Spinal cord (tissue), 10 donors: ENCODE data around the gene TMEM40. TPM values are rescaled to one million over a fixed set of nuclear protein-coding genes. Genes with fewer than 3 reads are reported as not detected.
A peak's percentile ranks its signal among the peaks of the same experiment; 100 is the strongest.

Experiments
- DNase-seq, 6 donors: peaks; one replicate each; pipeline versions ENCODE4 v3.0.0 to v3.0.0-alpha.2; 2013 to 2015; ENCODE audit warnings: low spot score in 6 of 6, low read depth in 4 of 6
- H3K27ac ChIP-seq: one replicate; pipeline ENCODE4 v1.5.1; 2013; ENCODE audit warnings: low read depth, low read length, control low read depth
- H3K27me3 ChIP-seq: one replicate; pipeline ENCODE4 v1.6.1; 2013; ENCODE audit warnings: low read length; ENCODE audit not compliant: control insufficient read depth, insufficient read depth
- H3K36me3 ChIP-seq: one replicate; pipeline ENCODE4 v1.6.1; 2013; ENCODE audit warnings: low read length; ENCODE audit not compliant: control insufficient read depth, insufficient read depth
- H3K4me1 ChIP-seq: one replicate; pipeline ENCODE4 v1.6.1; 2013; ENCODE audit warnings: low read length; ENCODE audit not compliant: control insufficient read depth, insufficient read depth
- H3K4me3 ChIP-seq: one replicate; pipeline ENCODE4 v1.5.1; 2013; ENCODE audit warnings: low read depth, low read length, control low read depth
- H3K9me3 ChIP-seq: one replicate; pipeline ENCODE4 v1.6.1; 2013; ENCODE audit warnings: low read length; ENCODE audit not compliant: control insufficient read depth, insufficient read depth
- WGBS: methylation state at CpG from one replicate; pipeline ENCODE4 v1.1.5; 2013; ENCODE audit warnings: missing lambda C conversion rate; ENCODE audit not compliant: insufficient coverage; 5-methylcytosine and 5-hydroxymethylcytosine counted together
- polyA plus RNA-seq, 2 donors: library from polyadenylated mRNA; unstranded; fragments of 120-200 nt; gene quantifications; one replicate each; pipeline ENCODE4 v1.2.1, GENCODE V29; 2013; ENCODE audit not compliant: insufficient read length in 2 of 2
- total RNA-seq, 2 donors: library from RNA; depleted of rRNA in 1 of 2; stranded (reverse); fragments of 120-200 nt in 1 of 2; fragments of >200 nt in 1 of 2; gene quantifications; one replicate each; pipeline versions ENCODE4 v1.2.3 to v1.2.4, GENCODE V29; 2013 to 2014
- donor health status: healthy.

The TMEM40 gene
- total and polyA plus RNA-seq, 4 donors, result 0.20 to 0.50 (median 0.44) TPM; not detected in 1

DNA sequence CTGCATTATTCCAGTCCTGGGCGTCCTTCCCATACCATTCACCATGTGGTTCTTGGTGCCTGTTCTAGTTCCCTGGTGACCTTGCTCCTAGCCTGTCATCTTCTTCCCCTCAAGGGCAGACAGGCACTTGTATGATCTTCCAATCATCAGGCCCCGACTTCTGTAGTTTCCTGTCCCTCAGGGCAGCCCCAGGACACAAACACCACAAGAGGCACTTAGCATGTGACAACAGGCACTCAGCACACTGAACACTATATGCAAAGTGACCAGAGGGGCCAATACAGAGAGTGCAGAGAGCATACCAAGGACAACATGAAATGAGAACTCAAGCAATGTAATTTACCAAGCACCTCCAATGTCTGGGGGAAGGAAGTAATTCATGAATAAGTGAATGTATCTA lies 17.9 kb downstream of the TMEM40 start:
- H3K27me3 ChIP-seq, result no peaks in the 10 kb centered on the region
- H3K9me3 ChIP-seq, result no peaks in the 10 kb centered on the region
- H3K4me1 ChIP-seq, result no peaks in the 10 kb centered on the region
- no peak for DNase-seq
- WGBS, result 74% methylated on average over 2 of the region's 2 CpGs
- no peaks in the 10 kb centered on the region for H3K36me3 ChIP-seq
- no peak overlapping the region for H3K27ac ChIP-seq
- no peak overlapping the region for H3K4me3 ChIP-seq

DNA sequence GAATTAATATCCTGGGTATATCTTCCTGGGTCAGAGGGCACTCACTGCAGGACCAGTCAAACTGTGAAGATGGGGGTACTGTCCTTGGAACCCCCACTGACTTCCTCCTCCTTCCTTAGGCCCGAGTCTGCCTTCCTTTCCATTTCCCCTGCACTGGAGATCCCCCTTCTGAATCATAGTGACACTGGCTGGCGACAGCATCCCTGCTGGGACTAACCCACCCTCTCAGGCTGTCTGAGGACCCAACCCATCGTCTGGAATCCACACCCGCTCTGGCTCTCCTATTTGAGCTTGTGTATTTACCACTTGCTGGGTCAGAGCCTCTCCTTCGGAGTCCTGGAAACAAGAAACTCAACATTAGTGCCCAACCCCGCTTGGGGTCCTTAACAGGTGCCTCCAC lies 21.2 kb downstream of the TMEM40 start:
- H3K27ac ChIP-seq, result no peak overlapping the region
- 47% methylated on average over 3 of the region's 6 CpGs for WGBS
- H3K9me3 ChIP-seq, result no peaks in the 10 kb centered on the region

DNA sequence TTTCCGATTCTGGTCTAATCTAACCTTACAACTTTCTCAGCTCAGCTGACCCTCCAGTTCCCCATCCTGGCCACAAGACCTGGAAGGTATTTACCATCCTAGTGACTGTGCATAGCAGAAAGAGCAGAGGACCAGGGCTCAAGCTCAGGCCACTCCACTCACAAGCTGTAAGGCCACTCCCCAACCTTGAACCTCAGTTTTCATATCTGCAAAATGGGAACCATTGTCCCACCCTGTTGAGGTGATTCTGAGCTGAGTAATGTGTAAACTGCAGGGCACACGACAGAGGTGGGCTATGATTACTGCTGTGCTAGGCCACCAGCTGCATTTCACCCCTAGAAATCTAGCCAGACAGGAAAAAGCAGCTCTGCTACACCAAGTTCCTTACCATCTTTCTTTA lies 21.7 kb downstream of the TMEM40 start:
- H3K27me3 ChIP-seq, result no peaks in the 10 kb centered on the region
- no peaks in the 10 kb centered on the region for H3K36me3 ChIP-seq
- H3K4me3 ChIP-seq, result no peak overlapping the region
- H3K9me3 ChIP-seq, result no peaks in the 10 kb centered on the region
- no peaks in the 10 kb centered on the region for H3K4me1 ChIP-seq
- no peak overlapping the region for H3K27ac ChIP-seq
- no peak for DNase-seq
- 73% methylated on average over 2 of the region's 2 CpGs for WGBS

More for the DNA sequence above, 21.2 kb downstream of the TMEM40 start:
- Histone ChIP-seq H3K27me3 (no peaks in the 10 kb centered on the region), H3K4me3 (no peak overlapping the region), H3K36me3 (no peaks in the 10 kb centered on the region), H3K4me1 (no peaks in the 10 kb centered on the region)
- DNase-seq, result no peak

DNA sequence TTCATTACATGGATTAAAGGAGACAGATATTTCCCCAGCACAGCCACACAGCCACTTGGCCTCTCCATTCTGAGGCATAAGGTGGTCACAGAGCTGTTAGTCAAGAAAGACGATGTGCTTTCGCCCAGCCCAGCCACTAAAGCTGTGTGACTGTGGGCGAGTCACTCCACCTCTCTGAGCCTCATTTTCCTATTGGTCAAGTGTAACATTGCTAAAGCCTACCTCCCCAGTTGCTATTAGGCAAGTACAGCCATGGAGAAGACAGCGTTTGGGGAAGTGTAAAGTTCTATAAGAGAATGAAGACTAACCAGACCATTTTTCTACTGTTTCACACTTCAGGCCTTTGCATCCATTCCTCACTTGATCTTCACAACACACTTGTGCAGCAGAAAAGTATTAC lies 24.1 kb downstream of the TMEM40 start:
- Histone ChIP-seq H3K27ac (no peak overlapping the region), H3K4me3 (no peak overlapping the region), H3K36me3 (no peaks in the 10 kb centered on the region), H3K27me3 (no peaks in the 10 kb centered on the region), H3K9me3 (no peaks in the 10 kb centered on the region), H3K4me1 (no peaks in the 10 kb centered on the region)
- no peak for DNase-seq
- WGBS, result 100% methylated on average over 3 of the region's 4 CpGs

DNA sequence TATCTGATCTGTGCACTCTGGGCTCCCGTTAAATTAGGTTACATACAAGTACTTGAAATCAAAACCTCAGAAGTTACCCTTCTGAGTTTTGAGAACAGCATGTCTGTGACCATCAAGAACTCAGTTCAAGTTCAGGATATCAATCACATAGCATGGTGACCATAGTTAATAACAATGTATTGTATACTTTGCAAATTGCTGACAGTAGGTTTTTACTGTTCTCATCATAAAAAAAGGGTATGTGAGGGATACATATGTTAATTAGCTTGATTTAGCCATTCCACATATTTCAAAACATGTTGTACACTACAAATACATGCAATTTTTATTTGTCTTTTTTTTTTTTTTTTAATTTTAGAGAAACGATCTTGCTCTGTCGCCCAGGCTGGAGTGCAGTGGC lies 25.5 kb downstream of the TMEM40 start:
- 100% methylated on average over 1 of the region's 3 CpGs for WGBS
- no peak for DNase-seq
- H3K36me3 ChIP-seq, result no peaks in the 10 kb centered on the region

DNA sequence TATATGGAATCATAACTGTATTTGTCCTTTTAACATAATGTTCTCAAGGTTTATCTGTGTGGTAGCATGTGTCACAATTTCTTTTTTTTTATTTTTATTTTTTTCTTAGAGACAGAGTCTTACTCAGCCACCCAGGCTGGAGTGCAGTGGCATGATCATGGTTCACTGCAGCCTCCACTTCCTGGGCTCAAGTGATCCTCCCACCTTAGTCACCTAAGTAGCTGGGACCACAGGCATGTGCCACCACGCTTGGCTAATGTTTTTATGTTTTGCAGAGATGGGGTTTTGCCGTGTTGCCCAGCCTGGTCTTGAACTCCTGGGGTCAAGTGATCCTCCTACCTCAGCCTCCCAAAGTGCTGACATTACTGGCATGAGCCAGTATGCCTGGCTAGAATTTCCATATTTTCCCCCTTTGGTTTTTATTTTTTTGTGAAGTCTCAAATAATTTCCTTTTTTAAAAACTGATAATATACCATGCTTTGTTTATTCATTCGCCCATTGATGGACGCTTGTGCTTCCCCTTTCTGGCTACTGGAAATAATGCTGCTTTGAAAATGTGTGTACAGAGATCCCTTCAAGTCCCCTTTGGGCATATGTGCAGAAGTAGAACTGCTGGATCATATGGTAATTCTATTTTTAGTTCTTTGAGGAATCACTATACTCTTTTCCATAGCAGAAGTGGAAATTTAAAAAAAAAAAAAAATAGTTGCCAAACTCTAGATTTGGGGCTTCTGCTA lies 28.4 kb downstream of the TMEM40 start:
- H3K9me3 ChIP-seq, result no peaks in the 10 kb centered on the region
- H3K27me3 ChIP-seq, result no peaks in the 10 kb centered on the region
- no peak overlapping the region for H3K4me3 ChIP-seq
- no peaks in the 10 kb centered on the region for H3K4me1 ChIP-seq
- no peaks in the 10 kb centered on the region for H3K36me3 ChIP-seq
- WGBS, result 75% methylated on average over 2 of the region's 4 CpGs
- no peak overlapping the region for H3K27ac ChIP-seq
- DNase-seq, result no peak

More for the DNA sequence above, 25.5 kb downstream of the TMEM40 start:
- Histone ChIP-seq H3K9me3 (no peaks in the 10 kb centered on the region), H3K27ac (no peak overlapping the region), H3K27me3 (no peaks in the 10 kb centered on the region), H3K4me1 (no peaks in the 10 kb centered on the region), H3K4me3 (no peak overlapping the region)

DNA sequence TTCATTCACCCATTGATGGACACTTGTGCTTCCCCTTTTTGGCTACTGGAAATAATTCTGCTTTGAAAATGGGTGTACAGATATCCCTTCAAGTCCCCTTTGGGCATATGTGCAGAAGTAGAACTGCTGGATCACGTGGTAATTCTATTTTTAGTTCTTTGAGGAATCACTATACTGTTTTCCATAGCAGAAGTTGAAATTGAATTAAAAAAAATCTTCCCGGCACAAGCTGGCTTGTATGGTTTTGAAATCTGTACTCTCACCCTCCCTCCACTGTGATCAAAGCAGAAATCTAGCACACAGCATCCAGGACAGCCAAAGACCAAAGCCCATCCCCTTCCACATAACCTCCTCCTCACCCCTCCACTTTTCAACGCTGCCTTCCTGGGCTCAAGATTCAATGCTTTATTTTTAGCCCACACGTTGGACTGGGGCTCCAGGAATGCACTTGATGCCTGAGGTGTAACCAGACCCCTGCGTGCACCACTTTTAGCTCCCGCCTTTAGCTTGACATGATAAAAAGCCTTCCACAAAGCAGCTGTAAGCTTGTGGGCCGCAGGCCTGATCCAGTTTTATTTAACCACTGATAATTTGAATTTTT lies 29.9 kb downstream of the TMEM40 start:
- H3K27ac ChIP-seq, result no peak overlapping the region

DNA sequence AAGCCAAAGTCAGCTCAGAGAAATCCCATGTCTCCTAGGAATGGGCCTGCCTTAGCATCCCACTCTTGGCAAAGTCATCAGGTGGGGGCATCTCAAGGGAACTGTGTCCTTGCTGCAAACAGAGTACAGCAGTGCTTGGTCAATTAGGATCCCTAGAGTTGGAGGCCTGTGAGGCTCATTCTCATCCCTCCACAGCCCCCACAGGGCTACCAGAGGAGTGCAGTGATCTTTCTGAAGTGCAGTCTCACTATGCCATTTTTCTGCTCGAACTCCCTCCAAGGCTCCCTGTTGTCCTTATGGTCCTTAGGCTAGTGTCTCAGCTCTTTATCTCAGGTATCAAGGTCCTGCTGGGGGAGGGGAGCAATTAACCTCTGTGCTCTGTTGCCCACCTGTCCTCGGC lies 31.1 kb downstream of the TMEM40 start:
- Histone ChIP-seq H3K4me1 (no peaks in the 10 kb centered on the region), H3K9me3 (no peaks in the 10 kb centered on the region), H3K4me3 (no peak overlapping the region), H3K27me3 (no peaks in the 10 kb centered on the region), H3K27ac (no peak overlapping the region), H3K36me3 (no peaks in the 10 kb centered on the region)
- no peak for DNase-seq
- WGBS, result 71% methylated on average over 1 of the region's 2 CpGs

More for the DNA sequence above, 29.9 kb downstream of the TMEM40 start:
- H3K9me3 ChIP-seq, result no peaks in the 10 kb centered on the region
- H3K27me3 ChIP-seq, result no peaks in the 10 kb centered on the region
- no peak overlapping the region for H3K4me3 ChIP-seq
- no peaks in the 10 kb centered on the region for H3K4me1 ChIP-seq
- H3K36me3 ChIP-seq, result no peaks in the 10 kb centered on the region
- WGBS, result 53% methylated on average over 3 of the region's 7 CpGs
- peak in 2 of 6 donors; percentile 7 to 60 for DNase-seq

DNA sequence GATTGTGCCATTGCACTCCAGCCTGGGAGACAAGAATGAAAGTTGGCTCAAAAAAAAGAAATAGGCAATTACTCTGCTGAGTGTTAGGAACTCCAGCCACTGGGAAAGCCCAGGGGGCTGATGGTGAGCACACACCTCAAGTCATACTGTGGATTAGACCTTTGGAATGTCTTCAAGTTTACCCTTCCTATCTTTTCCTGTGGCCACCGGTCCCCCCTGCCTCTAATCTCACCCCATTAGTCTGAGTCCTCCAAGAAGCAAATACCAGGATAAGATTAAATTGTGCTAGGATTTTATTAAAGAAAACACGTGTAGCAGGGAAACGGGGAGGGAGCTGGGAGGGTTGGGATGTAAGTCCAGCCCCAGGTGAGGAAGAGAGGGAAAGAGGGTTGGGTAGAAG lies 31.6 kb downstream of the TMEM40 start:
- Histone ChIP-seq H3K36me3 (no peaks in the 10 kb centered on the region), H3K27me3 (no peaks in the 10 kb centered on the region), H3K27ac (no peak overlapping the region), H3K4me1 (no peaks in the 10 kb centered on the region), H3K4me3 (no peak overlapping the region), H3K9me3 (no peaks in the 10 kb centered on the region)
- 70% methylated on average over 2 of the region's 3 CpGs for WGBS
- DNase-seq, result no peak

DNA sequence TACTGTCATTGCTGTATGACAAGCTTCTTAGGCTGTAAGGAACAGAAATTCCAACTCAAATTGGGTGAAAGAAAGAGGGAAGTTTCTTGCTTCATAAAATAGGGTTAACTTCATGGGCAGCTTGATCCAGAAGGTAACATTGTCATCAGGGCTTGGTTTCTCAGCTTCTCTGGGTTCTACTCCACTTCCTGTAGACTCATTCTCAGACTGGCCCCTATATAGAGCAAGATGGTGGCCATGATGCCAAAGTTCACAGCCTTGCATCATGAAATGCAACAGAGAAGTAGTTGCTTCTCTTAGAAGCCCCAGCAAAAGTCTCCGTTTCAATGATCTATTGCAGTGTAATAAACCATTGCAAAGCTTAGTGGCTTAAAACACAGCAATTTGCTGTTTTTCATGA lies 33.6 kb downstream of the TMEM40 start:
- no peaks in the 10 kb centered on the region for H3K27me3 ChIP-seq
- no peaks in the 10 kb centered on the region for H3K36me3 ChIP-seq
- 89% methylated on average over 1 of the region's 1 CpG for WGBS
- H3K4me3 ChIP-seq, result no peak overlapping the region
- no peak for DNase-seq
- peaks cover under 1% of the 10 kb centered on the region for H3K4me1 ChIP-seq
- H3K27ac ChIP-seq, result no peak overlapping the region
- no peaks in the 10 kb centered on the region for H3K9me3 ChIP-seq
